Skeletal muscle cell (primary cell): ENCODE measurements around the gene TRIM34.
A peak's percentile ranks its signal among the peaks of the same experiment; 100 is the strongest.
"Not testable (repeated sequence)": the region's sequence is repeated elsewhere in the genome, so short reads cannot be mapped to it uniquely, and the experiment has no call there.

Experiments used
- DNase-seq: peaks from one replicate; pipeline ENCODE4 v3.0.0-alpha.2; 2010; ENCODE audit warnings: low read depth
- H3K4me3 ChIP-seq: 2 replicates; pipeline ENCODE4 v1.5.1; 2011; ENCODE audit warnings: low read depth, mild to moderate bottlenecking, control low read depth, low read length, moderate library complexity

TRIM34 gene

GRCh38 chr11:5682890-5683441 lies 58.2 kb downstream of the TRIM34 start:
- not testable (repeated sequence) for H3K4me3 ChIP-seq, DNase-seq

- peak overlapping the region; percentile 57 for H3K4me3 ChIP-seq
- not testable (repeated sequence) for DNase-seq
These were observed 58.8 kb downstream of the TRIM34 start for GRCh38 chr11:5683620-5684019.

DNA sequence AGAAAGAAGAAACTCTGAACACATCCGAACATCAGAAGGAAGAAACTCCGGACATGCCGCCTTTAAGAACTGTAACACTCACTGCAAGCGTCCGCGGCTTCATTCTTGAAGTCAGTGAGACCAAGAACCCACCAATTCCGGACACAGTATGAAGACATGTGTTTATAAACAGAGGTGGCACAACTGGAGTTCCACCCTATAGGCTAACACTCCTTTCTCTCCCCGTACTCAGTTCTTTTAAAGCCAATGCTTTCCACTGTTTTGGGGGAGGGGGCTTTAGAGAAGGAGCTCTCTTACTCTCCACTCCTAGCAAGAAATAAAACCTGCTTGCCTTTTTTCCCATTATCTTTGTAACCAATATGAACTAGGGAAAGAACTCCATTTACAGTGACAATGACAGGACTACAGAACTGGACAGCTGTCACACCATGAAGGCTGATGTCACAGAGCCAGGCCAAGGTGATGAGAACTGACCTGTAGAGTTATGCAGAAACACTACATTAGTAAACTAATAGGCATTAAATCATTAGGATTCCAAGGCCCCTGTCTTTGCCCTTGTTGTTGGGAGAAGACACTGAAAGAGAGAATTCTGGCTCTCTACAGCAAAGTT lies 59.3 kb downstream of the TRIM34 start:
- DNase-seq = no peak
- H3K4me3 ChIP-seq = peak overlapping the region; percentile 57

- peak within 1 kb of the TSS; percentile 57 for H3K4me3 ChIP-seq
- peak; percentile 91 for DNase-seq
These were observed 60.0 kb downstream of the TRIM34 start, which contains the start of gene TRIM5 for GRCh38 chr11:5684646-5685362. TRIM5 (minus strand) TSS chr11:5685074; CDS start chr11:5680177, 4,897 bp downstream.

DNA sequence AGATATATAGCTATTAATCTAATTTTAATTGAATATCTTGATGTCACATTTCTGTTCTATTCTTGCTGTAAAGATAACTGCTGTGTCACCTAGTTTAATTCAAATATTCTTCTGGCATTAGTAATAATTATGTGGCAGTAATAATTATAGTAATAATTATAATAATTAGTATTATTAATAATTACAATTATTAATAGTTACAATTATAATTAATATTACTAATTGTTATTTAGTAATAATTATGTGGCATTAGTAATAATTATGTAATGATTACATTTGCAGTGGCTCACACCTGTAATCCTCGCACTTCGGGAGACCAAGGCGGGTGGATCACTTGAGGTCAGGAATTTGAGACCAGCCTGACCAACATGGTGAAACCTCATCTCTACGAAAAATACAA lies 61.6 kb downstream of the TRIM34 start:
- no peak overlapping the region for H3K4me3 ChIP-seq
- DNase-seq = no peak

DNA sequence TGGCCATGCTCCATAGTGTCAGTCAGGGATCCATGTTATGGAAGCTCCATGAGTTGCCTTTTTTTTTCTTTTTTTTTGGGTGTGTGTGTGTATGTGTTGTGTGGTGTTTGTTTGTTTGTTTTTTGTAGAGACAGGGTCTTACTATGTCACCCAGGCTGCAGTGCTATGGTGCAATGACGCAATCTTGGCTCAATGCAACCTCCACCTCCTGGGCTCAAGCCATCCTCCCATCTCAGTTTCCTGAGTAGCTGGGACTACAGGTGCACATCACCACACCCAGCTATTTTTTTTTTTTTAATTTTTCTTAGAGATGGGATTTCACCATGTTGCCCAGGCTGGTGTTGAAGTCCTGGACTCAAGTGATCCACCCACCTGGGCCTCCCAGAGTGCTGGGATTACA lies 63.7 kb downstream of the TRIM34 start:
- H3K4me3 ChIP-seq = no peak overlapping the region
- DNase-seq = no peak

DNA sequence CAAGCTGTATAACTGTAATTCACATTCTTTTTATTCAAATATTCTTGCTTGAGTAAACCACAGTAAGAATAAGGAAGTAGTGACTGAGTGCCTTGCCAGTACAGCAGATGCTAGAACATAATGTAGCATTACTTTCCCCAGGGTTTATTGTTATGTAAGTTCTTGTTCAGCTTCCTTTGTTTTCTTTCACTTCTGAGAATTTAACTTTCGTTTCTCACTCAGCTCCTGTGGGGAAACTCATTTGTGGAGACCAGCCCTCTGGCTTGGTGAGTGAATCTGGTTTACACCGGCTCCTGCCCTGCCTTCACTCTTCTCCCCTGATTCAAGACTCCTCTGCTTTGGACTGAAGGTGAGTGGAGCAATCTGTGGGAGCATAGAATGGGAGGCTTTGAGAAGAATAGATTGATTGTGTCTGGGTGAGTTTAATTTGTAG lies 64.8 kb downstream of the TRIM34 start, which contains the start of gene TRIM22:
Gene TRIM22, plus strand, starts transcription at position 240 of the 433 bp plus-strand sequence. CDS start 6,443 bp downstream, outside the sequence.
- peak; percentile 54 for DNase-seq
- peak within 1 kb of the TSS; percentile 45 for H3K4me3 ChIP-seq

DNA sequence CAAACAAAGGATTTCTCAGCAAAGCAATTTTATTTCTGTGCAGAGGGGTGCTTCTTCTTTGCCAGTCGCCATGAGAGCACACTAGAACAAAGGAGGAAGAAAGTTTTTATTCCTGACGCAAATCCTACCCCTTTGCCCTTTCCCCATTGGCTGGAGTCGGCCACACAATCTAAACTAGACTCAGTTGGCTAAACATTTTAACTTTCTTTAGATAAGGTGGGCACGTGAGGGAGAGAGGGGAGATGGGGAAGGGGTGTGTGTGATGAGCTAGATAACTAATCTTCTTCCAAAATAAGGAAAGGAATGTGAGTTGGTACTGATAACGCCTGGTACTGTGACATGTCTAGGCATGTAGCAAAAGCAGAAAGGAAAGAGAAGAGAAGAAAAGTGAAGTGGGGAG lies 65.4 kb downstream of the TRIM34 start:
- DNase-seq = no peak
- H3K4me3 ChIP-seq = peak overlapping the region; percentile 45

DNA sequence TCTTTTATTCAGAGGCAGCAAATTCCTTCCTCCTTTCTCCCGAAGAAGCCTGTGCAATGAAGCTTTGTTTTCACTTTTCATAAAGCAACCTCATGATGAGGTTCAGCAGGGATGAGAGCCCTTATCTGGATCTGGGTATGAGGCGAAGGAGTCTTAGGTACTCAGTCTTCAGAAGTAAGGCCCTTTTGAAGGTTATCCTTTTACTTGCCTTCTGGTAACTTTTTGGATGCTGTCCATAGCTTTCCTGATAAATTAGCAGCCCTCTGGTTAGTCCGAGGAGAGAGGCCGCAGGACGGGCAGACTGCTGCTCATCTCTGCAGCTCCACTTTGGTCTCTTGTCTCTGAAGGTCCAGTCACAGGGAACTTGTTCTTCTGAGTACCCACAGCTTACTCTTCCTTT lies 65.9 kb downstream of the TRIM34 start:
- H3K4me3 ChIP-seq = peak overlapping the region; percentile 45
- DNase-seq = no peak

DNA sequence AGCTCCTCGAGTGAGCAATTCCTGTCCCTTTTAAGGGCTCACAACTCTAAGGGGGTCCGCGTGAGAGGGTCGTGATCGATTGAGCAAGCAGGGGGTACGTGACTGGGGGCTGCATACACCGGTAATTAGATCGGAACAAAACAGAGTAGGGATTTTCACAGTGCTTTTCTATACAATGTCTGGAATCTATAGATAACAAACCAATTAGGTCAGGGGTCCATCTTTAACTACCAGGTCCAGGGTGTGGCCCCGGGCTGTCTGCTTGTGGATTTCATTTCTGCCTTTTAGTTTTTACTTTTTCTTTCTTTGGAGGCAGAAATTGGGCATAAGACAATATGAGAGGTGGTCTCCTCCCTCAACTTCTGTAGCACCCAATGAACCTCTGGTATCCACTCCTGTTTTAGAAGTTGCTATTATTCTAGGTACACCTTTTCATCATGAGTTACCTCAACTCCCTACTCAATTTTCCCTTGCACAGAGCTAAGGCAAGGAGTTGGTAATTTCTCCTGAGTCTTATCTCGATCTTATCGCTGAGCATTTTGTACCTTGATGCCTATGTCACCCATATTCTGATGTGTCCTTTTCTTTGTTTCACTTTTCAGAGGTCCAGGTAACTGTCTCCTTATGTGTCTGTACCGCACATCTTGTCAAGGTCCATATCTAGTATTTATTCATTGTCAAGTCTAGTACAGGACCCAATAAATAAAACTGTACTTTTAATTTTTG lies 66.6 kb downstream of the TRIM34 start:
- peak overlapping the region; percentile 45 for H3K4me3 ChIP-seq
- not testable (repeated sequence) for DNase-seq

GRCh38 chr11:5691964-5692361 lies 67.2 kb downstream of the TRIM34 start:
- DNase-seq = no peak
- H3K4me3 ChIP-seq = no peak overlapping the region
